Head of caudate nucleus (tissue), 42 donors: ENCODE data around the gene PTPRM.
A peak's percentile ranks its signal among the peaks of the same experiment; 100 is the strongest.
"Not testable (repeated sequence)": the region's sequence is repeated elsewhere in the genome, so short reads cannot be mapped to it uniquely, and the experiment has no call there.

Experiments used
- DNase-seq, 42 donors: peaks; one replicate each; pipeline versions ENCODE4 v3.0.0 to v3.0.0-alpha.2; 2020 to 2021; ENCODE audit warnings: mixed read lengths in 7 of 42
- intact Hi-C: fragments of 100-400 bp; cut with DNase I; formaldehyde crosslinking; loops from one replicate; pipeline ENCODE4 v1.15.0; 2022

PTPRM gene

GRCh38 chr18:8409151-8409550 is 842.0 kb downstream of the PTPRM start:
- intact Hi-C loops = no loop called here
- no peak for DNase-seq

- no peak for DNase-seq
- intact Hi-C loops = no loop called here
Observed at GRCh38 chr18:8411492-8411891, 844.4 kb downstream of the PTPRM start.

GRCh38 chr18:8412117-8412516 is 845.0 kb downstream of the PTPRM start:
- intact Hi-C loops = no loop called here
- no peak for DNase-seq

- intact Hi-C loops = no loop called here
- no peak for DNase-seq
Observed at GRCh38 chr18:8413189-8413588, 846.1 kb downstream of the PTPRM start.

- no peak for DNase-seq
- intact Hi-C loops = no loop called here
Observed at GRCh38 chr18:8413751-8414150, 846.6 kb downstream of the PTPRM start.

GRCh38 chr18:8416212-8417019 is 849.3 kb downstream of the PTPRM start:
- no peak for DNase-seq
- intact Hi-C loops = no loop called here

- intact Hi-C loops = no loop called here
- DNase-seq = no peak
Observed at GRCh38 chr18:8422391-8422790, 855.3 kb downstream of the PTPRM start.

GRCh38 chr18:8423051-8423557 is 856.0 kb downstream of the PTPRM start:
- intact Hi-C loops = no loop called here
- DNase-seq = no peak

GRCh38 chr18:8424481-8424880 is 857.4 kb downstream of the PTPRM start:
- no peak for DNase-seq
- intact Hi-C loops = no loop called here

- DNase-seq = no peak
- intact Hi-C loops = no loop called here
Observed at GRCh38 chr18:8424917-8425725, 858.0 kb downstream of the PTPRM start.

- peak in 1 of 42 donors; percentile 44 for DNase-seq
- intact Hi-C loops = no loop called here
Observed at GRCh38 chr18:8426401-8426800, 859.3 kb downstream of the PTPRM start.

- intact Hi-C loops = no loop called here
- DNase-seq = no peak
Observed at GRCh38 chr18:8427339-8427738, 860.2 kb downstream of the PTPRM start.

GRCh38 chr18:8428951-8429350 is 861.8 kb downstream of the PTPRM start:
- intact Hi-C loops = no loop called here
- DNase-seq = no peak

- intact Hi-C loops = no loop called here
- no peak for DNase-seq
Observed at GRCh38 chr18:8431036-8431435, 863.9 kb downstream of the PTPRM start.

- intact Hi-C loops = no loop called here
- DNase-seq = no peak
Observed at GRCh38 chr18:8433323-8433722, 866.2 kb downstream of the PTPRM start.

- intact Hi-C loops = no loop called here
- no peak for DNase-seq
Observed at GRCh38 chr18:8433771-8434170, 866.7 kb downstream of the PTPRM start.

- no peak for DNase-seq
- intact Hi-C loops = no loop called here
Observed at GRCh38 chr18:8435376-8435775, 868.3 kb downstream of the PTPRM start.

GRCh38 chr18:8439055-8439454 is 871.9 kb downstream of the PTPRM start:
- intact Hi-C loops = no loop called here
- no peak for DNase-seq

- intact Hi-C loops = no loop called here
- no peak for DNase-seq
Observed at GRCh38 chr18:8443505-8443904, 876.4 kb downstream of the PTPRM start.

GRCh38 chr18:8446936-8447335 is 879.8 kb downstream of the PTPRM start:
- DNase-seq, intact Hi-C loops: not testable (repeated sequence)
